ENCODE data around the gene MBD5.

The MBD5 gene

GRCh38 chr2:148530350-148530749 is 509.5 kb downstream of the MBD5 start:
- H3K36me3 ChIP-seq (ENCODE audit: insufficient read depth, low read length), result no peaks in the 10 kb centered on the region
- H3K9ac ChIP-seq (ENCODE audit: low read depth, low read length), result no peak overlapping the region
- no peak overlapping the region for H3K27ac ChIP-seq (ENCODE audit: low read length)
- ATAC-seq (ENCODE audit: insufficient read depth, low read depth) (no peak), DNase-seq (no peak)
- H3K4me3 ChIP-seq (ENCODE audit: low read depth in 1 of 2, low read length in 2 of 2), result no peak overlapping the region
- no peaks in the 10 kb centered on the region for H3K9me3 ChIP-seq (ENCODE audit: insufficient read depth, low read length, severe bottlenecking)
- H3K4me2 ChIP-seq (ENCODE audit: insufficient read depth, low read length), result no peak overlapping the region
- no peaks in the 10 kb centered on the region for H4K20me1 ChIP-seq (ENCODE audit: insufficient read depth, low read length)
- TF ChIP-seq EZH2 (IDR thresholded peaks at IDR 0.05; ENCODE audit: borderline replicate concordance, low read depth, low read length, severe bottlenecking) (no peak), CTCF (IDR thresholded peaks at IDR 0.05; ENCODE audit: borderline replicate concordance, extremely low read depth, low read length, poor library complexity, severe bottlenecking) (no peak)
- H2AFZ ChIP-seq (ENCODE audit: low read depth, low read length), result no peak overlapping the region
- H3K79me2 ChIP-seq (ENCODE audit: insufficient read depth, low read length), result no peaks in the 10 kb centered on the region
- no peaks in the 10 kb centered on the region for H3K27me3 ChIP-seq (ENCODE audit: insufficient read depth, low read length, poor library complexity)
- peaks cover 18% of the 10 kb centered on the region for H3K4me1 ChIP-seq (ENCODE audit: insufficient read depth, low read length)

GRCh38 chr2:148531235-148531634 is 510.3 kb downstream of the MBD5 start:
- H3K9me3 ChIP-seq (ENCODE audit: insufficient read depth, low read length, severe bottlenecking), result no peaks in the 10 kb centered on the region
- no peaks in the 10 kb centered on the region for H3K36me3 ChIP-seq (ENCODE audit: insufficient read depth, low read length)
- TF ChIP-seq EZH2 (IDR thresholded peaks at IDR 0.05; ENCODE audit: borderline replicate concordance, low read depth, low read length, severe bottlenecking) (no peak), CTCF (IDR thresholded peaks at IDR 0.05; ENCODE audit: borderline replicate concordance, extremely low read depth, low read length, poor library complexity, severe bottlenecking) (no peak)
- no peak overlapping the region for H3K4me3 ChIP-seq (ENCODE audit: low read depth in 1 of 2, low read length in 2 of 2)
- H4K20me1 ChIP-seq (ENCODE audit: insufficient read depth, low read length), result no peaks in the 10 kb centered on the region
- H3K4me2 ChIP-seq (ENCODE audit: insufficient read depth, low read length), result no peak overlapping the region
- H3K27me3 ChIP-seq (ENCODE audit: insufficient read depth, low read length, poor library complexity), result no peaks in the 10 kb centered on the region
- H3K4me1 ChIP-seq (ENCODE audit: insufficient read depth, low read length), result peaks cover 18% of the 10 kb centered on the region
- no peak overlapping the region for H2AFZ ChIP-seq (ENCODE audit: low read depth, low read length)
- H3K9ac ChIP-seq (ENCODE audit: low read depth, low read length), result no peak overlapping the region
- H3K79me2 ChIP-seq (ENCODE audit: insufficient read depth, low read length), result no peaks in the 10 kb centered on the region
- DNase-seq, result no peak
- ATAC-seq (ENCODE audit: insufficient read depth, low read depth), result no peak
- H3K27ac ChIP-seq (ENCODE audit: low read length), result no peak overlapping the region

- Histone ChIP-seq H3K27me3 (ENCODE audit: insufficient read depth, low read length, poor library complexity) (no peaks in the 10 kb centered on the region), H2AFZ (ENCODE audit: low read depth, low read length) (no peak overlapping the region), H3K9ac (ENCODE audit: low read depth, low read length) (no peak overlapping the region), H3K4me1 (ENCODE audit: insufficient read depth, low read length) (peaks cover 18% of the 10 kb centered on the region), H4K20me1 (ENCODE audit: insufficient read depth, low read length) (no peaks in the 10 kb centered on the region), H3K36me3 (ENCODE audit: insufficient read depth, low read length) (no peaks in the 10 kb centered on the region), H3K79me2 (ENCODE audit: insufficient read depth, low read length) (no peaks in the 10 kb centered on the region), H3K27ac (ENCODE audit: low read length) (no peak overlapping the region), H3K4me3 (ENCODE audit: low read depth in 1 of 2, low read length in 2 of 2) (no peak overlapping the region), H3K9me3 (ENCODE audit: insufficient read depth, low read length, severe bottlenecking) (no peaks in the 10 kb centered on the region), H3K4me2 (ENCODE audit: insufficient read depth, low read length) (no peak overlapping the region)
- TF ChIP-seq CTCF (IDR thresholded peaks at IDR 0.05; ENCODE audit: borderline replicate concordance, extremely low read depth, low read length, poor library complexity, severe bottlenecking), result no peak
- TF ChIP-seq EZH2 (IDR thresholded peaks at IDR 0.05; ENCODE audit: borderline replicate concordance, low read depth, low read length, severe bottlenecking), result no peak
- ATAC-seq (ENCODE audit: insufficient read depth, low read depth) (no peak), DNase-seq (no peak)
Observed at GRCh38 chr2:148531669-148532428, 511.0 kb downstream of the MBD5 start.
